Bronchial epithelial cell (primary cell): Measurements from ENCODE around the gene RHOBTB1. TPM values are rescaled to one million over a fixed set of nuclear protein-coding genes. Genes with fewer than 3 reads are reported as not detected.

Source experiments
- DNase-seq: peaks from one replicate; pipeline ENCODE4 v3.0.0-alpha.2; 2010; ENCODE audit warnings: low read depth
- FAIRE-seq: peaks from 2 replicates; lab custom pipeline; 2011; peaks lifted over from hg19 to GRCh38; lab: Jason Lieb, UNC
- H3K27me3 ChIP-seq: 2 replicates; pipeline ENCODE4 v1.5.1; 2011; ENCODE audit warnings: low read length; ENCODE audit not compliant: control insufficient read depth, insufficient read depth
- H3K36me3 ChIP-seq: 2 replicates; pipeline ENCODE4 v1.5.1; 2011; ENCODE audit warnings: low read length; ENCODE audit not compliant: control insufficient read depth, insufficient read depth
- H3K4me3 ChIP-seq: 2 replicates; pipeline ENCODE4 v1.5.1; 2011; ENCODE audit warnings: mild to moderate bottlenecking, low read depth, low read length, control low read depth
- total RNA-seq: library from RNA; depleted of rRNA; stranded (reverse); fragments of >200 nt; gene quantifications from 2 replicates; pipeline ENCODE4 v1.2.1, GENCODE V29; 2014
- TF ChIP-seq, protein P1 (sequence below): IDR thresholded peaks from 2 replicates; pipeline ENCODE4 v1.5.1; 2011; ENCODE audit warnings: mild to moderate bottlenecking, moderate library complexity, low read length, control low read depth, inconsistent platforms; ENCODE audit not compliant: insufficient read depth, severe bottlenecking

RHOBTB1 gene
- total RNA-seq, 1 donor from 2014 or later, result 6.3 TPM

DNA sequence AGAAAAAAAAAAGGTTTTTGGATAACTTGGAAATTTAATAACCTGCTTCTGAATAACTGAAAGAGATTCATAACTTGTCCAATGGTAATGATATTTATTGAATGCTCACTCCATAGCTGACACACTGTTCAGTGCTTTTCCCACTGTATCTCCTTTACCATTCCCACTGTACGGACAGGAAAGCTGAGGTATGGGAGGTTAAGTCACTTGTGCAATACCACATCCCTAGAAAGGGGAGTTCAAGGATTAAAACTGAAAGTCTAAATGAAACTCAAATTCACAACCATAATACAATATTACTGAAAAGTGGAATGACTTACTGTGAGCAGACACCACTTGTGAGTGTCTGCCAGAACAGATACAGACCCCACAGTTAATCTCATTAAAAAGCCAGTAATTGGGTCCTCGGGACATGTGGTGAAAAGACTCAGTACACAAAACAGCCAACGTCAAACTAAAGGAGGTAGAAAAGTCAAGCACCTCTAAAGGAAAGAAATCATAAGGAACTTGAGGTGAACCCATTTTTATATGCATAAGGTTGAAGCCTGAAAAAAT lies 13.8 kb upstream of the RHOBTB1 start:
- FAIRE-seq, result no peak
- no peak for DNase-seq
- TF ChIP-seq, protein P1, sequence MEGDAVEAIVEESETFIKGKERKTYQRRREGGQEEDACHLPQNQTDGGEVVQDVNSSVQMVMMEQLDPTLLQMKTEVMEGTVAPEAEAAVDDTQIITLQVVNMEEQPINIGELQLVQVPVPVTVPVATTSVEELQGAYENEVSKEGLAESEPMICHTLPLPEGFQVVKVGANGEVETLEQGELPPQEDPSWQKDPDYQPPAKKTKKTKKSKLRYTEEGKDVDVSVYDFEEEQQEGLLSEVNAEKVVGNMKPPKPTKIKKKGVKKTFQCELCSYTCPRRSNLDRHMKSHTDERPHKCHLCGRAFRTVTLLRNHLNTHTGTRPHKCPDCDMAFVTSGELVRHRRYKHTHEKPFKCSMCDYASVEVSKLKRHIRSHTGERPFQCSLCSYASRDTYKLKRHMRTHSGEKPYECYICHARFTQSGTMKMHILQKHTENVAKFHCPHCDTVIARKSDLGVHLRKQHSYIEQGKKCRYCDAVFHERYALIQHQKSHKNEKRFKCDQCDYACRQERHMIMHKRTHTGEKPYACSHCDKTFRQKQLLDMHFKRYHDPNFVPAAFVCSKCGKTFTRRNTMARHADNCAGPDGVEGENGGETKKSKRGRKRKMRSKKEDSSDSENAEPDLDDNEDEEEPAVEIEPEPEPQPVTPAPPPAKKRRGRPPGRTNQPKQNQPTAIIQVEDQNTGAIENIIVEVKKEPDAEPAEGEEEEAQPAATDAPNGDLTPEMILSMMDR, result no peak
- Histone ChIP-seq H3K36me3 (no peaks in the 10 kb centered on the region), H3K27me3 (no peaks in the 10 kb centered on the region), H3K4me3 (no peak overlapping the region)

DNA sequence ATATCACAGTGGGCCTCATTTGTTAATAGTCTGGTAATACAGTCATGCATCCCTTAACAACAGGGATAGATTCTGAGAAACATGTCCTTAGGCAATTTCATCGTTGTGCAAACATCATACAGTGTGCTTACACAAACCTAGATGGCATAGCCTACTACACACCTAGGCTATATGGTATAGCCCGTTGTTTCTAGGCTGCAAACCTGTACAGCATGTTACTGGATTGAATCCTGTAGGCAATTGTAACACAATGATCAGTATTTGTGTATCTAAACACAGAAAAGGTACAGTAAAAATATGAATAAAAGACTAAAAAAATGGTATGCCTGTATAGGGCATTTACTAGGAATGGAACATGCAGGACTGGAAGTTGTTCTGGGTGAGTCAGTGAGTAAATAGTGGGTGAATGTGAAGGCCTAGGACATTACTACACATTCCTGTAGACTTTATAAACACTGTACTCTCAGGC lies 12.0 kb upstream of the RHOBTB1 start:
- Histone ChIP-seq H3K4me3 (no peak overlapping the region), H3K27me3 (no peaks in the 10 kb centered on the region), H3K36me3 (no peaks in the 10 kb centered on the region)
- TF ChIP-seq, protein P1, result no peak
- no peak for FAIRE-seq
- peak; percentile 94 for DNase-seq

DNA sequence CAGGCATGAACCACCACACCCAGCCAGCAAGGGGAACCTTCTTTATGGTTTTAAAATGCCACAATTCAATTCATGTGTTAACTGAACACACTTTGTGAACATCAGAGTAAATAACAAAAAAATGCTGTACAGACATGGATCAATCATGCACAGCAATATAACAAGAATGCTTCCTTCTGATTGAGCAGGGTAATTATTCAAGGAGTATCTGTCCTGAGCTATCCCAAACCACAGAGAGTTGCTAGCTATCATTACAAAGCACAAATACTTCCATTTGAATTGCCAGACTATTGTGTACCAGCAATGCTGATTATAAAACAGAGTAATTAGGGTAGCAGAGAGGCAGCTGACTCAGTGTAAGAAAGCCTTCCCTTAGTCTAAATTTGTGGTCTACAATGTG lies 11.3 kb upstream of the RHOBTB1 start:
- Histone ChIP-seq H3K36me3 (no peaks in the 10 kb centered on the region), H3K4me3 (no peak overlapping the region), H3K27me3 (no peaks in the 10 kb centered on the region)
- FAIRE-seq (no peak), DNase-seq (no peak)
- TF ChIP-seq, protein P1, result no peak

DNA sequence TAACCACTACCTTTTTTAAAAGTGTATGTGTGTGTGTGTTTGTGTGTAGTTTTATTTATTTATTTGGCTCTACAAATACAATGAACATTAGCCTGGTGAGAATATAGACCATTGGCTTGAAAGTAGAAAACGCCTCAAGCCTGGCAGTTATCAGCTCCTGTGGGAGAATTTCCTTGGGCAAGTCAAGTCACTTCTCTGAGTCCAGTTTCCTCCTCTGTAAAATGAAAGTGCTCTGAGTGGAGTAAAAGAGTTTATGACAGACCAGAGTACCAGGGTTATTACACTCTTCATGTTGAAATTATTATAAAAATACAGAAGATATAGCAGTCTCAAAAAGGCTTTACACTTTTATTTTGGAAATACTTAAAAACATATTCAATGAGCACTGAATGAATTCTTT lies 10.1 kb upstream of the RHOBTB1 start:
- no peak for FAIRE-seq

DNA sequence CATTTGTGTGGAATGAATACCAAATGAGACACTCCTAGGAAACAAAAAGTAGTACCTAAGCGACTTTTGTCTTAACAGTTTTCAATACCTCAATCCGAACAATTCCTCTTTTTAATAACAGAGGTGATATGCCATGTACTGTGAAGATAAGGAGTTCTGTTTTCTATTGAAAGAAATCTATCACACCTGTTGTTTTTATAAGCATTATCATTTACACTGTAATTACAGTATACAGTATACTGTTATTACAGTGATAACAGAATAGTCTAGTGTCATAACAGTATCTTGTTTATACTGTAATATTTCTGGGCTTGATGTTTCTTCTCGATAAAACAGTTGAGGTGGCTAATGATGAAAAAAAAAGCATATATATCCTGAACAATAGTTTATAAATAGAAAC lies 9.4 kb upstream of the RHOBTB1 start:
- H3K36me3 ChIP-seq, result no peaks in the 10 kb centered on the region

More for the DNA sequence above, 10.1 kb upstream of the RHOBTB1 start:
- no peak overlapping the region for H3K4me3 ChIP-seq
- TF ChIP-seq, protein P1, result no peak
- DNase-seq, result no peak
- H3K36me3 ChIP-seq, result no peaks in the 10 kb centered on the region
- H3K27me3 ChIP-seq, result no peaks in the 10 kb centered on the region

DNA sequence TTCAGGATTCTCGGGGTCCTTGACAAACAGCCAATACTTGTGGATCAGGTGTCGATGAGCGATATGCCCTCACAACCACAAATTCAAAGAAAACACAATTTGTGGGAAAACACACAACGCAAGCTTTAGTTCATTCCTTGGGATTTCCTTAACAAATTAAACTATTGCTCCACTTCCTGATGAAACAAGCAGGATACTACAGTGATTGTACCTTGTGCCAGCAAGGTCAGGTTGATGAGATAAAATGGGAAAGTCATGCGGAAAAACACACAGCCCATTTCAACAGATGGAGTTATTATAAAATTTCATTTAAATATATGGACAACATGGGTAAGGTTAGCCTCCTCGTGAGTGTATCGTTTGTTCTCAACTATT lies 8.8 kb upstream of the RHOBTB1 start:
- no peak for DNase-seq
- no peak for FAIRE-seq
- TF ChIP-seq, protein P1, result no peak

More for the DNA sequence above, 9.4 kb upstream of the RHOBTB1 start:
- TF ChIP-seq, protein P1, result no peak
- FAIRE-seq (no peak), DNase-seq (no peak)
- Histone ChIP-seq H3K27me3 (no peaks in the 10 kb centered on the region), H3K4me3 (no peak overlapping the region)

More for the DNA sequence above, 8.8 kb upstream of the RHOBTB1 start:
- Histone ChIP-seq H3K4me3 (no peak overlapping the region), H3K27me3 (no peaks in the 10 kb centered on the region), H3K36me3 (no peaks in the 10 kb centered on the region)
